K562 (cell line): ENCODE results near the gene SPTLC2. TPM values are rescaled to one million over a fixed set of nuclear protein-coding genes. Genes with fewer than 3 reads are reported as not detected.

ENCODE experiments used
- ARID3A ChIP-seq: IDR thresholded peaks from 2 replicates; pipeline ENCODE4 v1.6.1; 2012; ENCODE audit warnings: low read depth, low read length, improper control_type of control experiment, borderline replicate concordance
- BACH1 ChIP-seq: fragments of 200-800 bp; sonication (Bioruptor generic); IDR thresholded peaks from 2 replicates; pipeline ENCODE4 v1.6.1; 2016; ENCODE audit warnings: missing genetic modification characterization, missing compliant biosample characterization
- HCFC1 ChIP-seq: IDR thresholded peaks from 2 replicates; pipeline ENCODE4 v1.6.1; 2012; ENCODE audit warnings: low read depth, low read length, improper control_type of control experiment
- KHSRP ChIP-seq: fragments of 450-650 bp; IDR thresholded peaks from 2 replicates; pipeline ENCODE4 v1.6.1; 2017
- L3MBTL2 ChIP-seq: fragments of 450-650 bp; IDR thresholded peaks from 2 replicates; pipeline ENCODE4 v1.6.1; 2016; ENCODE audit warnings: mild to moderate bottlenecking, moderate library complexity
- MBD1 ChIP-seq: fragments of 250-450 bp; sonication (Bioruptor Pico); IDR thresholded peaks from 2 replicates; pipeline ENCODE4 v1.8.0; 2022; ENCODE audit warnings: inconsistent platforms
- MEF2D ChIP-seq: conservative IDR thresholded peaks from 2 replicates; pipeline ENCODE4 v1.6.1; 2016; ENCODE audit warnings: low read depth, missing genetic modification characterization, missing compliant biosample characterization
- NKRF ChIP-seq: fragments of 450-650 bp; IDR thresholded peaks from 2 replicates; pipeline ENCODE4 v1.6.1; 2016; ENCODE audit warnings: borderline replicate concordance
- NRF1 ChIP-seq, 2 experiments: fragments of 450-650 bp; IDR thresholded peaks in 1 of 2; conservative IDR thresholded peaks in 1 of 2; 2 replicates each; pipeline ENCODE4 v1.6.1; 2014; ENCODE audit warnings: mild to moderate bottlenecking in 2 of 2
- RBM17 ChIP-seq: fragments of 200-400 bp; formaldehyde crosslinking; IDR thresholded peaks from 2 replicates; pipeline ENCODE4 v1.6.1; 2017; ENCODE audit warnings: low read depth, mild to moderate bottlenecking, low read length, borderline replicate concordance
- RCOR1 ChIP-seq, 2 experiments: IDR thresholded peaks; 2 replicates each; pipeline ENCODE4 v1.6.1; 2012; ENCODE audit warnings: low read depth in 2 of 2, low read length in 2 of 2, borderline replicate concordance in 1 of 2, improper control_type of control experiment in 1 of 2
- RUNX1 ChIP-seq: sonication (generic); IDR thresholded peaks from 2 replicates; pipeline ENCODE4 v1.6.1; 2016; ENCODE audit warnings: antibody characterized with exemption, low read depth
- SREBF1 ChIP-seq: fragments of 150-350 bp; IDR thresholded peaks from 2 replicates; pipeline ENCODE4 v1.6.1; 2014; ENCODE audit warnings: antibody characterized with exemption, low read depth, low read length, borderline replicate concordance
- TEAD2 ChIP-seq: fragments of 450-650 bp; IDR thresholded peaks from 2 replicates; pipeline ENCODE4 v1.6.1; 2016; ENCODE audit warnings: missing genetic modification characterization, control low read depth, missing compliant biosample characterization
- TFE3 ChIP-seq: fragments of 450-650 bp; formaldehyde crosslinking; IDR thresholded peaks from 2 replicates; pipeline ENCODE4 v1.4.0; 2020; ENCODE audit warnings: mild to moderate bottlenecking, mixed read lengths
- USF1 ChIP-seq: sonication (generic); formaldehyde crosslinking; IDR thresholded peaks from 2 replicates; pipeline ENCODE4 v1.9.0; 2022; ENCODE audit warnings: mild to moderate bottlenecking, missing genetic modification reagents
- ZNF274 ChIP-seq: IDR thresholded peaks from 2 replicates; pipeline ENCODE4 v1.6.1; 2011; ENCODE audit warnings: low read depth, mild to moderate bottlenecking, low read length, moderate library complexity, borderline replicate concordance
- ZNF431 ChIP-seq: sonication (generic); formaldehyde crosslinking; IDR thresholded peaks from 2 replicates; pipeline ENCODE4 v1.8.0; 2022; ENCODE audit warnings: mild to moderate bottlenecking, missing genetic modification reagents
- ZNF655 ChIP-seq: fragments of 250-450 bp; sonication (Bioruptor Pico); IDR thresholded peaks from 2 replicates; pipeline ENCODE4 v1.5.0; 2021
- polyA plus RNA-seq, 8 experiments: library from polyadenylated mRNA; depleted of rRNA in 4 of 8; stranded (reverse) in 5 of 8; unstranded in 3 of 8; fragments of >200 nt; fragmentation: Nextera tagmentation in 2 of 8; fragmentation: Illumina TruSeq in 1 of 8; extraction: Ambion mirVana in 2 of 8; extraction: Trizol in 1 of 8; gene quantifications; 2 replicates each; pipeline versions ENCODE4 v1.2.1 to v1.2.3, GENCODE V29; 2011 to 2014; ENCODE audit warnings: inconsistent platforms in 1 of 8, missing spikeins in 1 of 8
- total RNA-seq, 7 experiments: library from RNA; depleted of rRNA in 6 of 7; stranded (reverse); fragments of >200 nt in 6 of 7; fragmentation: Illumina TruSeq in 2 of 7; extraction: Trizol in 2 of 7; gene quantifications; 2 replicates each; pipeline versions ENCODE4 v1.2.1 to v1.2.3, GENCODE V29; 2011 to 2021; ENCODE audit warnings: low replicate concordance in 1 of 7

SPTLC2 gene
- total and polyA plus RNA-seq, 9 of the 15 experiments (the other 6 are each of a cell fraction or from before 2014, with no cell fraction given) = 4.5 to 30.4 (median 14.0) TPM

GRCh38 chr14:77603654-77604255 is 12.7 kb downstream of the SPTLC2 start (continued):
- no peak for TF ChIP-seq ARID3A
- no peak for TF ChIP-seq HCFC1
- no peak for TF ChIP-seq BACH1 (tag)
- TF ChIP-seq L3MBTL2 = peak; percentile 72
- TF ChIP-seq RCOR1 (IDR thresholded peaks at IDR 0.05; ENCODE audit: borderline replicate concordance in 1 of 2, low read depth in 2 of 2, low read length in 2 of 2) = peak in 1 of 2 experiments; percentile 32; a peak in 1 of 4 replicates
- no peak for TF ChIP-seq SREBF1
- no peak for TF ChIP-seq RBM17
- TF ChIP-seq USF1 (CRISPR knock-in tag) = peak; percentile 60; the same call in 1 of the 2 replicates
- TF ChIP-seq ZNF274 = no peak
- TF ChIP-seq ZNF431 (CRISPR knock-in tag) = no peak
- TF ChIP-seq ZNF655 (CRISPR knock-in tag) = no peak
- TF ChIP-seq NKRF = no peak
- no peak for TF ChIP-seq NRF1 (conservative IDR thresholded peaks at IDR 0.05 in 1 of 2, IDR thresholded peaks at IDR 0.05 in 1 of 2)
- no peak for TF ChIP-seq TEAD2
- TF ChIP-seq KHSRP = no peak
- no peak for TF ChIP-seq MEF2D (tag)
- peak; percentile 51; the same call in 1 of the 2 replicates for TF ChIP-seq TFE3 (CRISPR knock-in tag)
- TF ChIP-seq MBD1 (CRISPR knock-in tag) = no peak
- no peak for TF ChIP-seq RUNX1
